ENCODE measurements around the gene GPRC5A. TPM values are rescaled to one million over a fixed set of nuclear protein-coding genes. Genes with fewer than 3 reads are reported as not detected.

Gene GPRC5A
- total and polyA plus RNA-seq, 2 of the 8 experiments (the other 6 are each of a cell fraction or from before 2014, with no cell fraction given): 1.0 to 1.4 TPM

DNA sequence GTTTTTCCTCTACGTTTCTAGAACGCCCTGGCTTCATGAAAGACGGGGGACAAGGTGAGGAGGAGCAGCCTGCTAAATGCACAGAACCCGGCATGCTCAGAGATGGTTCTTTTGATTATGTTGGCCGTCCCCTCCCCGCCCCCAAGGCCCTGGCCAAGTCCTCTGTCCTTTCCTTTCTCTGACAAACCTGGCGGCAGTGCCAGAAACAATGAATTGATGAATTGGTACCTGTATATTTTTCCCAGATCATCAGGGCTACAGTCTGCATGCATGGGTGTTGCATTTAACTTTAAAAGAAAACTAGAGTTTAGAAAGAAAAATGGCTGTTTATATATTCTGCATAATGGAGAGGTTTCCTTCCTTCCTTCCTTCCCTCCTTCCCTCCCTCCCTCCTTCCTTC, 31.6 kb downstream of the GPRC5A start:
- FAIRE-seq: no peak
- no peaks in the 10 kb centered on the region for H3K79me1 ChIP-seq (ENCODE audit: low read depth, low read length)
- no peak overlapping the region for H2BK120ac ChIP-seq (replicated peaks; ENCODE audit: low read depth, low read length)
- no peak overlapping the region for H3K4ac ChIP-seq (replicated peaks; ENCODE audit: insufficient read length, low read depth, low read length)
- H3K27me3 ChIP-seq (replicated peaks in 1 of 4; ENCODE audit: control insufficient read depth in 3 of 4, extremely low read depth in 1 of 4, insufficient read depth in 3 of 4, low read length in 3 of 4): no peaks in the 10 kb centered on the region
- no peak overlapping the region for H3K14ac ChIP-seq (ENCODE audit: insufficient read length)
- H3K56ac ChIP-seq (replicated peaks; ENCODE audit: insufficient read length, low read depth, low read length): no peak overlapping the region
- no peak for TF ChIP-seq JUND (IDR thresholded peaks at IDR 0.05; ENCODE audit: low read length)
- TF ChIP-seq SAP30 (IDR thresholded peaks at IDR 0.05; ENCODE audit: insufficient read depth, insufficient replicate concordance, low read length): no peak
- no peak for TF ChIP-seq SIRT6 (IDR thresholded peaks at IDR 0.05; ENCODE audit: low read length)
- no peak for TF ChIP-seq SUZ12 (IDR thresholded peaks at IDR 0.05; ENCODE audit: low read length)
- no peak for TF ChIP-seq ZNF274 (IDR thresholded peaks at IDR 0.05; ENCODE audit: borderline replicate concordance, extremely low read depth, low read length)
- TF ChIP-seq, protein P1, sequence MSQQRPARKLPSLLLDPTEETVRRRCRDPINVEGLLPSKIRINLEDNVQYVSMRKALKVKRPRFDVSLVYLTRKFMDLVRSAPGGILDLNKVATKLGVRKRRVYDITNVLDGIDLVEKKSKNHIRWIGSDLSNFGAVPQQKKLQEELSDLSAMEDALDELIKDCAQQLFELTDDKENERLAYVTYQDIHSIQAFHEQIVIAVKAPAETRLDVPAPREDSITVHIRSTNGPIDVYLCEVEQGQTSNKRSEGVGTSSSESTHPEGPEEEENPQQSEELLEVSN (IDR thresholded peaks at IDR 0.05): no peak
- TF ChIP-seq TAF1 (IDR thresholded peaks at IDR 0.05; ENCODE audit: low read depth, low read length): no peak
- TF ChIP-seq YY1 (IDR thresholded peaks at IDR 0.05; ENCODE audit: low read depth, low read length): no peak
- TF ChIP-seq CTBP2 (IDR thresholded peaks at IDR 0.05; ENCODE audit: borderline replicate concordance, insufficient read depth, insufficient read length, low read length): no peak
- no peaks in the 10 kb centered on the region for H4K20me1 ChIP-seq (replicated peaks in 1 of 2; ENCODE audit: control insufficient read depth in 1 of 2, insufficient read depth in 2 of 2, low read length in 2 of 2)
- no peak overlapping the region for H4K8ac ChIP-seq (ENCODE audit: extremely low read depth, insufficient read depth, low read length)
- H3K4me3 ChIP-seq (ENCODE audit: extremely low read depth in 1 of 4, insufficient read depth in 2 of 4, low read depth in 3 of 4, low read length in 4 of 4): no peak overlapping the region
- CTCF ChIA-PET (ENCODE audit: partially characterized antibody): interaction anchor here (1.2 to 11.7 kb wide), 2 partner anchors 286 to 289 kb away, joined by 3 to 162 read pairs; no protein-coding TSS in a partner anchor
- POLR2A ChIA-PET (ENCODE audit: partially characterized antibody): no interaction called here
- H2BK12ac ChIP-seq (ENCODE audit: low read depth, low read length): 0 out of 2 replicates have a peak overlapping the region, but pooled peaks have one; percentile 60
- H3K27ac ChIP-seq (ENCODE audit: low read depth, low read length): no peak overlapping the region
- H3K9ac ChIP-seq (replicated peaks in 1 of 4; ENCODE audit: extremely low read depth in 1 of 4, low read depth in 3 of 4, low read length in 3 of 4): no peak overlapping the region
- no peak overlapping the region for H2AFZ ChIP-seq (ENCODE audit: low read length)
- no peak overlapping the region for H3K23ac ChIP-seq (ENCODE audit: insufficient read length)
- H2BK5ac ChIP-seq (ENCODE audit: low read depth, low read length): no peak overlapping the region
- no peaks in the 10 kb centered on the region for H3K36me3 ChIP-seq (ENCODE audit: control insufficient read depth in 2 of 4, insufficient read depth in 4 of 4, low read length in 3 of 4)
- H4K91ac ChIP-seq (replicated peaks; ENCODE audit: insufficient read length, low read length): no peak overlapping the region
- no peak overlapping the region for H2AK5ac ChIP-seq (ENCODE audit: low read depth, low read length)
- DNase-seq (ENCODE audit: low read depth in 1 of 2, low spot score in 2 of 2): no peak
- H3K9me3 ChIP-seq (ENCODE audit: insufficient read depth in 2 of 2, low read depth in 1 of 2, low read length in 1 of 2): peaks cover 0 to 3% of the 10 kb centered on the region in 2 experiments; a peak in 1 of 4 replicates
- no peak overlapping the region for H3K18ac ChIP-seq (ENCODE audit: extremely low read depth, low read length)
- H3K4me1 ChIP-seq (replicated peaks in 1 of 4; ENCODE audit: control insufficient read depth in 3 of 4, insufficient read depth in 4 of 4, low read length in 3 of 4): peaks cover 0 to 4% (median 1%) of the 10 kb centered on the region in 4 experiments; a peak in 3 of 7 replicates
- WGBS, 2 experiments (ENCODE audit: extremely low coverage in 1 of 2, insufficient coverage in 1 of 2, insufficient read length in 1 of 2, insufficient replicate concordance in 2 of 2, low coverage in 1 of 2, low lambda C conversion rate in 2 of 2, missing lambda C conversion rate in 1 of 2): 91% methylated on average over 7 of the region's 7 CpGs; no CpG with 5 or more reads in 1 of the 2 experiments
- no peak overlapping the region for H3K4me2 ChIP-seq (ENCODE audit: insufficient read depth in 1 of 2, low read depth in 2 of 2, low read length in 2 of 2)
- no peaks in the 10 kb centered on the region for H3K23me2 ChIP-seq (ENCODE audit: low read depth, low read length)
- H3K79me2 ChIP-seq (ENCODE audit: control insufficient read depth in 1 of 2, insufficient read depth in 2 of 2, low read length in 2 of 2): no peaks in the 10 kb centered on the region
- no peak overlapping the region for H4K5ac ChIP-seq (ENCODE audit: insufficient read length, low read depth, low read length)
- H2BK20ac ChIP-seq (ENCODE audit: low read length): no peak overlapping the region
- no peak overlapping the region for H2BK15ac ChIP-seq (ENCODE audit: low read length)
